Measurements from ENCODE around the gene RPL13.

Gene RPL13

GRCh38 chr16:89599902-89600301 is 39.4 kb downstream of the RPL13 start:
- no peak overlapping the region for H3K27ac ChIP-seq
- no peak overlapping the region for H3K4me3 ChIP-seq
- no peak for TF ChIP-seq EZH2 (IDR thresholded peaks at IDR 0.05)
- no peak for TF ChIP-seq FOXP2 (optimal IDR thresholded peaks at IDR 0.05; ENCODE audit: control extremely low read depth, extremely low read length, insufficient read depth)
- TF ChIP-seq POLR2AphosphoS5 (IDR thresholded peaks at IDR 0.05; ENCODE audit: borderline replicate concordance, low read depth, low read length) = no peak
- DNase-seq (ENCODE audit: low read depth, low spot score) = no peak
- no peaks in the 10 kb centered on the region; the same call in 1 of the 2 replicates for H3K36me3 ChIP-seq (ENCODE audit: insufficient read depth, low read length)
- no peaks in the 10 kb centered on the region for H3K9me3 ChIP-seq (ENCODE audit: low read depth, low read length)
- no peak overlapping the region for H3K9ac ChIP-seq (ENCODE audit: insufficient read length)

GRCh38 chr16:89600427-89600826 is 39.9 kb downstream of the RPL13 start:
- H3K36me3 ChIP-seq (ENCODE audit: insufficient read depth, low read length) = no peaks in the 10 kb centered on the region; the same call in 1 of the 2 replicates
- H3K9ac ChIP-seq (ENCODE audit: insufficient read length) = no peak overlapping the region
- no peaks in the 10 kb centered on the region for H3K9me3 ChIP-seq (ENCODE audit: low read depth, low read length)
- no peak for DNase-seq (ENCODE audit: low read depth, low spot score)
- TF ChIP-seq EZH2 (IDR thresholded peaks at IDR 0.05) = no peak
- TF ChIP-seq FOXP2 (optimal IDR thresholded peaks at IDR 0.05; ENCODE audit: control extremely low read depth, extremely low read length, insufficient read depth) = no peak
- TF ChIP-seq POLR2AphosphoS5 (IDR thresholded peaks at IDR 0.05; ENCODE audit: borderline replicate concordance, low read depth, low read length) = no peak
- no peak overlapping the region for H3K27ac ChIP-seq
- H3K4me3 ChIP-seq = no peak overlapping the region

- Histone ChIP-seq H3K27ac (no peak overlapping the region), H3K9me3 (ENCODE audit: low read depth, low read length) (no peaks in the 10 kb centered on the region), H3K36me3 (ENCODE audit: insufficient read depth, low read length) (no peaks in the 10 kb centered on the region; the same call in 1 of the 2 replicates), H3K4me3 (no peak overlapping the region), H3K9ac (ENCODE audit: insufficient read length) (no peak overlapping the region)
- no peak for DNase-seq (ENCODE audit: low read depth, low spot score)
- no peak for TF ChIP-seq EZH2 (IDR thresholded peaks at IDR 0.05)
- TF ChIP-seq POLR2AphosphoS5 (IDR thresholded peaks at IDR 0.05; ENCODE audit: borderline replicate concordance, low read depth, low read length) = no peak
Measured at GRCh38 chr16:89600956-89601355, 40.5 kb downstream of the RPL13 start.

GRCh38 chr16:89601906-89602272 is 41.4 kb downstream of the RPL13 start:
- no peak overlapping the region for H3K9ac ChIP-seq (ENCODE audit: insufficient read length)
- no peak for DNase-seq (ENCODE audit: low read depth, low spot score)
- H3K4me3 ChIP-seq = no peak overlapping the region
- no peaks in the 10 kb centered on the region for H3K9me3 ChIP-seq (ENCODE audit: low read depth, low read length)
- H3K27ac ChIP-seq = no peak overlapping the region
- H3K36me3 ChIP-seq (ENCODE audit: insufficient read depth, low read length) = no peaks in the 10 kb centered on the region
- TF ChIP-seq FOXP2 (optimal IDR thresholded peaks at IDR 0.05; ENCODE audit: control extremely low read depth, extremely low read length, insufficient read depth) (no peak), EZH2 (IDR thresholded peaks at IDR 0.05) (no peak), POLR2AphosphoS5 (IDR thresholded peaks at IDR 0.05; ENCODE audit: borderline replicate concordance, low read depth, low read length) (no peak)

- TF ChIP-seq FOXP2 (optimal IDR thresholded peaks at IDR 0.05; ENCODE audit: control extremely low read depth, extremely low read length, insufficient read depth) = no peak
- TF ChIP-seq EZH2 (IDR thresholded peaks at IDR 0.05) = no peak
- TF ChIP-seq POLR2AphosphoS5 (IDR thresholded peaks at IDR 0.05; ENCODE audit: borderline replicate concordance, low read depth, low read length) = no peak
- no peaks in the 10 kb centered on the region for H3K9me3 ChIP-seq (ENCODE audit: low read depth, low read length)
- no peak for DNase-seq (ENCODE audit: low read depth, low spot score)
- H3K9ac ChIP-seq (ENCODE audit: insufficient read length) = no peak overlapping the region
- no peaks in the 10 kb centered on the region for H3K36me3 ChIP-seq (ENCODE audit: insufficient read depth, low read length)
- no peak overlapping the region for H3K4me3 ChIP-seq
- no peak overlapping the region for H3K27ac ChIP-seq
Measured at GRCh38 chr16:89602273-89602951, 41.9 kb downstream of the RPL13 start.

GRCh38 chr16:89602952-89603590 is 42.6 kb downstream of the RPL13 start:
- Histone ChIP-seq H3K4me3 (no peak overlapping the region), H3K36me3 (ENCODE audit: insufficient read depth, low read length) (no peaks in the 10 kb centered on the region), H3K9me3 (ENCODE audit: low read depth, low read length) (no peaks in the 10 kb centered on the region), H3K27ac (no peak overlapping the region), H3K9ac (ENCODE audit: insufficient read length) (no peak overlapping the region)
- no peak for DNase-seq (ENCODE audit: low read depth, low spot score)
- TF ChIP-seq POLR2AphosphoS5 (IDR thresholded peaks at IDR 0.05; ENCODE audit: borderline replicate concordance, low read depth, low read length) = no peak
- no peak for TF ChIP-seq FOXP2 (optimal IDR thresholded peaks at IDR 0.05; ENCODE audit: control extremely low read depth, extremely low read length, insufficient read depth)
- TF ChIP-seq EZH2 (IDR thresholded peaks at IDR 0.05) = no peak

- Histone ChIP-seq H3K4me3 (no peak overlapping the region), H3K9ac (ENCODE audit: insufficient read length) (no peak overlapping the region), H3K9me3 (ENCODE audit: low read depth, low read length) (no peaks in the 10 kb centered on the region), H3K27ac (no peak overlapping the region), H3K36me3 (ENCODE audit: insufficient read depth, low read length) (no peaks in the 10 kb centered on the region)
- DNase-seq (ENCODE audit: low read depth, low spot score) = no peak
- TF ChIP-seq EZH2 (IDR thresholded peaks at IDR 0.05) (no peak), FOXP2 (optimal IDR thresholded peaks at IDR 0.05; ENCODE audit: control extremely low read depth, extremely low read length, insufficient read depth) (no peak), POLR2AphosphoS5 (IDR thresholded peaks at IDR 0.05; ENCODE audit: borderline replicate concordance, low read depth, low read length) (no peak)
Measured at GRCh38 chr16:89604764-89605163, 44.3 kb downstream of the RPL13 start.

GRCh38 chr16:89605186-89605970 is 44.9 kb downstream of the RPL13 start:
- Histone ChIP-seq H3K9me3 (ENCODE audit: low read depth, low read length) (no peaks in the 10 kb centered on the region), H3K4me3 (no peak overlapping the region), H3K36me3 (ENCODE audit: insufficient read depth, low read length) (no peaks in the 10 kb centered on the region), H3K9ac (ENCODE audit: insufficient read length) (no peak overlapping the region), H3K27ac (no peak overlapping the region)
- DNase-seq (ENCODE audit: low read depth, low spot score) = no peak
- TF ChIP-seq POLR2AphosphoS5 (IDR thresholded peaks at IDR 0.05; ENCODE audit: borderline replicate concordance, low read depth, low read length) = no peak
- TF ChIP-seq EZH2 (IDR thresholded peaks at IDR 0.05) = no peak
- no peak for TF ChIP-seq FOXP2 (optimal IDR thresholded peaks at IDR 0.05; ENCODE audit: control extremely low read depth, extremely low read length, insufficient read depth)

Measured in SK-N-MC (cell line).